ENCODE data around the gene TXNDC5.

The TXNDC5 gene

DNA sequence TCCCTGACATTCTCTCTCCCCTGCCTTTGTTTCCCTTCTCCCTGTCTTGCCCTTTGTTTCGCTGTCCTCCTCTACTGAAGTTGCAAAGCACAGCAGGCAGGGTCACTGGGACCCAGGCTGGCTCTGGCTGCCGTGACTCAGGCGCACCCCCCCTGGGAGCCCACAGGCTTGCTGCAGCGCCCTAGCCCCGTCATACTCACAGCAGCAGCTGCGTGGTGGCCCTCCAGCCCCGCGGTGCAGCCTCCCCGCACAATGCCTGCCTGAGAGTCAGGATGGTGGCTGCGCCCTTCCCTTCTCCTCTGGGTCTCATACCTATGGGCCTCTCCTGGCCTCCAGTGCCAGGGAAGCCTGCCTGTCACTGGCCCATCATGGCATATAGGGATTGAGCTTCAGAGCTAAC, 41.7 kb downstream of the TXNDC5 start:
- no peak overlapping the region for H3K4me3 ChIP-seq (replicated peaks; ENCODE audit: insufficient read depth, low read length)
- H3K27me3 ChIP-seq (ENCODE audit: insufficient read depth, poor library complexity, severe bottlenecking), result no peaks in the 10 kb centered on the region
- DNase-seq (ENCODE audit: low read depth in 1 of 2, low spot score in 1 of 2), result no peak
- no peak overlapping the region for H3K27ac ChIP-seq (replicated peaks)
- TF ChIP-seq, protein P1, sequence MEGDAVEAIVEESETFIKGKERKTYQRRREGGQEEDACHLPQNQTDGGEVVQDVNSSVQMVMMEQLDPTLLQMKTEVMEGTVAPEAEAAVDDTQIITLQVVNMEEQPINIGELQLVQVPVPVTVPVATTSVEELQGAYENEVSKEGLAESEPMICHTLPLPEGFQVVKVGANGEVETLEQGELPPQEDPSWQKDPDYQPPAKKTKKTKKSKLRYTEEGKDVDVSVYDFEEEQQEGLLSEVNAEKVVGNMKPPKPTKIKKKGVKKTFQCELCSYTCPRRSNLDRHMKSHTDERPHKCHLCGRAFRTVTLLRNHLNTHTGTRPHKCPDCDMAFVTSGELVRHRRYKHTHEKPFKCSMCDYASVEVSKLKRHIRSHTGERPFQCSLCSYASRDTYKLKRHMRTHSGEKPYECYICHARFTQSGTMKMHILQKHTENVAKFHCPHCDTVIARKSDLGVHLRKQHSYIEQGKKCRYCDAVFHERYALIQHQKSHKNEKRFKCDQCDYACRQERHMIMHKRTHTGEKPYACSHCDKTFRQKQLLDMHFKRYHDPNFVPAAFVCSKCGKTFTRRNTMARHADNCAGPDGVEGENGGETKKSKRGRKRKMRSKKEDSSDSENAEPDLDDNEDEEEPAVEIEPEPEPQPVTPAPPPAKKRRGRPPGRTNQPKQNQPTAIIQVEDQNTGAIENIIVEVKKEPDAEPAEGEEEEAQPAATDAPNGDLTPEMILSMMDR (IDR thresholded peaks at IDR 0.05; ENCODE audit: insufficient read depth, low read length), result no peak
- TF ChIP-seq, protein P2, sequence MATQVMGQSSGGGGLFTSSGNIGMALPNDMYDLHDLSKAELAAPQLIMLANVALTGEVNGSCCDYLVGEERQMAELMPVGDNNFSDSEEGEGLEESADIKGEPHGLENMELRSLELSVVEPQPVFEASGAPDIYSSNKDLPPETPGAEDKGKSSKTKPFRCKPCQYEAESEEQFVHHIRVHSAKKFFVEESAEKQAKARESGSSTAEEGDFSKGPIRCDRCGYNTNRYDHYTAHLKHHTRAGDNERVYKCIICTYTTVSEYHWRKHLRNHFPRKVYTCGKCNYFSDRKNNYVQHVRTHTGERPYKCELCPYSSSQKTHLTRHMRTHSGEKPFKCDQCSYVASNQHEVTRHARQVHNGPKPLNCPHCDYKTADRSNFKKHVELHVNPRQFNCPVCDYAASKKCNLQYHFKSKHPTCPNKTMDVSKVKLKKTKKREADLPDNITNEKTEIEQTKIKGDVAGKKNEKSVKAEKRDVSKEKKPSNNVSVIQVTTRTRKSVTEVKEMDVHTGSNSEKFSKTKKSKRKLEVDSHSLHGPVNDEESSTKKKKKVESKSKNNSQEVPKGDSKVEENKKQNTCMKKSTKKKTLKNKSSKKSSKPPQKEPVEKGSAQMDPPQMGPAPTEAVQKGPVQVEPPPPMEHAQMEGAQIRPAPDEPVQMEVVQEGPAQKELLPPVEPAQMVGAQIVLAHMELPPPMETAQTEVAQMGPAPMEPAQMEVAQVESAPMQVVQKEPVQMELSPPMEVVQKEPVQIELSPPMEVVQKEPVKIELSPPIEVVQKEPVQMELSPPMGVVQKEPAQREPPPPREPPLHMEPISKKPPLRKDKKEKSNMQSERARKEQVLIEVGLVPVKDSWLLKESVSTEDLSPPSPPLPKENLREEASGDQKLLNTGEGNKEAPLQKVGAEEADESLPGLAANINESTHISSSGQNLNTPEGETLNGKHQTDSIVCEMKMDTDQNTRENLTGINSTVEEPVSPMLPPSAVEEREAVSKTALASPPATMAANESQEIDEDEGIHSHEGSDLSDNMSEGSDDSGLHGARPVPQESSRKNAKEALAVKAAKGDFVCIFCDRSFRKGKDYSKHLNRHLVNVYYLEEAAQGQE (IDR thresholded peaks at IDR 0.05; ENCODE audit: insufficient replicate concordance, low read depth), result no peak
- TF ChIP-seq SPI1 (IDR thresholded peaks at IDR 0.05; ENCODE audit: borderline replicate concordance, low read depth) (no peak), POLR2AphosphoS5 (IDR thresholded peaks at IDR 0.05; ENCODE audit: low read depth) (no peak), GABPA (IDR thresholded peaks at IDR 0.05; ENCODE audit: low read depth) (no peak)

DNA sequence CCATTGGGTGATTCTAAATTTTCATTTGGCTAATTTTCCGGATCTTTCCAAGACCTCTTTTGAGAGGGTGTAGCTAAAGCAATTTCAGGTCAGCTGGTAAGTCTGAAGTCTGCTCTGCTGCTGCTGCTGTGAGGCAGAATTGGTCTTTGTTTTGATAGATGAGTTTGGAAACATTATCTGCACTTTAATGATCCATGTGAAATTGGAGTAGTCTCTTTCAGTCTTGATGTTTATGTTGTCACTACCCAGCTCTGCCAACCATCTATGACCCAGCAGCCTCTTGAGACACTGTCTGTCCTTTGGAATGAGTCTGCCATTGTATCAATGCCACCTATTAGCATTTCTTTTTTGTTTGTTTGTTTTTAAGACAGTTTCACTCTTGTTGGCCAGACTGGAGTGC, 44.1 kb downstream of the TXNDC5 start:
- TF ChIP-seq, protein P2 (IDR thresholded peaks at IDR 0.05; ENCODE audit: insufficient replicate concordance, low read depth), result no peak
- TF ChIP-seq GABPA (IDR thresholded peaks at IDR 0.05; ENCODE audit: low read depth), result no peak
- TF ChIP-seq, protein P1 (IDR thresholded peaks at IDR 0.05; ENCODE audit: insufficient read depth, low read length), result no peak
- TF ChIP-seq POLR2AphosphoS5 (IDR thresholded peaks at IDR 0.05; ENCODE audit: low read depth), result no peak
- no peak for TF ChIP-seq SPI1 (IDR thresholded peaks at IDR 0.05; ENCODE audit: borderline replicate concordance, low read depth)
- Histone ChIP-seq H3K4me3 (replicated peaks; ENCODE audit: insufficient read depth, low read length) (no peak overlapping the region), H3K27ac (replicated peaks) (no peak overlapping the region), H3K27me3 (ENCODE audit: insufficient read depth, poor library complexity, severe bottlenecking) (no peaks in the 10 kb centered on the region)
- no peak for DNase-seq (ENCODE audit: low read depth in 1 of 2, low spot score in 1 of 2)

DNA sequence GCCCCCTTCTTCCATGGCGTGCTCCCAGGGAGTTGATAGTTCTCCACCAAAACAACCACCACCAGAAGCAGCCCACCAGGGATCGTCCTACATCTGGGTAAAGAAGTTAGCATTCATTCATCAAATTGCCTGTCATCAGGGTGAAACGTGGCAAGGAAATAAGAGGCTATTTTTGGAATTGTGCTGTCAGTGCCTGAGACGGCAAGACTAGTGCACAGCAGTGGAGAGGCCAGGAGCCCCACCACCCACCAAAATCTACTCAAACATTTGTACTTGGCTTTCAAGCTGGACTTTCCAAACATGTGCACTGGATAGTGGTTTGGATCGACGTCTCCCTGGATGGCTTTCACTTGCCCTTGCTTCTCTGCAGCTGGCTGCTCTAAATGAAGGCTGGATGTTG, 44.8 kb downstream of the TXNDC5 start:
- DNase-seq (ENCODE audit: low read depth in 1 of 2, low spot score in 1 of 2), result no peak
- H3K27ac ChIP-seq (replicated peaks), result no peak overlapping the region
- no peaks in the 10 kb centered on the region for H3K27me3 ChIP-seq (ENCODE audit: insufficient read depth, poor library complexity, severe bottlenecking)
- no peak overlapping the region for H3K4me3 ChIP-seq (replicated peaks; ENCODE audit: insufficient read depth, low read length)
- TF ChIP-seq SPI1 (IDR thresholded peaks at IDR 0.05; ENCODE audit: borderline replicate concordance, low read depth) (no peak), POLR2AphosphoS5 (IDR thresholded peaks at IDR 0.05; ENCODE audit: low read depth) (no peak), GABPA (IDR thresholded peaks at IDR 0.05; ENCODE audit: low read depth) (no peak)
- TF ChIP-seq, protein P1 (IDR thresholded peaks at IDR 0.05; ENCODE audit: insufficient read depth, low read length), result no peak
- TF ChIP-seq, protein P2 (IDR thresholded peaks at IDR 0.05; ENCODE audit: insufficient replicate concordance, low read depth), result no peak

Data from HL-60 (cell line).